GM19467 (cell line): ENCODE data around the gene MEX3D.
"Not testable (repeated sequence)": the region's sequence is repeated elsewhere in the genome, so short reads cannot be mapped to it uniquely, and the experiment has no call there.

ENCODE experiments used
- ATAC-seq: cut with Tn5 transposase; IDR thresholded peaks from one replicate; pipeline ENCODE4 v1.9.1; 2021; ENCODE audit warnings: mild to moderate bottlenecking, moderate library complexity; ENCODE audit not compliant: unreplicated experiment

The MEX3D gene

DNA sequence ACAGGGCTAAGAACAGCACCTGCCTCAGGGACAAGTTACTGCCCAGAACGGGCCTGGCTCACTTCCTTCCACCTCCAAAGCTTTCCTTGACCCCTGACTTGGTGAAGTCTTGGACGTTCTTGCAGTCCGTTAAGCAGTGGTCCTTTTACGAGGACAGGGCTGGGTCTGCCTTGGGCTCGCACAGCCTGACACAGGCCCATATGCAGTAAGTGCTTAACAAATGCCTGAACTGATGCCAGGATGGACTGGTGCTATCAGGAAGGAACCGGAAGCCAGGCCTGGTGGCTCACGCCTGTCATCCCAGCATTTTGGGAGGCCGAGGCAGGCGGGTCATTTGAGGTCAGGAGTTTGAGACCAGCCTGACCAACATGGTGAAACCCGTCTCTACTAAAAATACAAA is 46.1 kb downstream of the MEX3D start:
- no peak for ATAC-seq

DNA sequence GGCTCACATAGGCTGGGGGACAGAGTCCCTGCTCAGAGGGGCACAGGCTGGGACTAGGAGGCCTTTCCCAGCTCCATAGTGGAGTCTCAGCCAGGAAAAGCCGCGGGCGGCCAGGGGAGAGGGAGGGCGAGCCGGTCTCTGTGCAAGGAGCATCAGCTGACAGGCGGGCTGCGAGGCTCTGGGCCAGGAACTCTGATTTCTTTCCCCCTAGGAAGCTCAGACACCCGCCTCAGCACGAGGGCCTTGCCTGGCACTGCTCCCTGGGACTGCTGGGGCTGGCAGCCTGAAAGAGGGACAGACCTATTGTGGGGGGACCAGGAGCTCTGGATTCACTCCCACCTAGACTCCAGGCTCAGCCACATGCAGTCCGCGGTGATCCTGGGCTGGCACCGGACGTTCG is 46.5 kb downstream of the MEX3D start:
- no peak for ATAC-seq

DNA sequence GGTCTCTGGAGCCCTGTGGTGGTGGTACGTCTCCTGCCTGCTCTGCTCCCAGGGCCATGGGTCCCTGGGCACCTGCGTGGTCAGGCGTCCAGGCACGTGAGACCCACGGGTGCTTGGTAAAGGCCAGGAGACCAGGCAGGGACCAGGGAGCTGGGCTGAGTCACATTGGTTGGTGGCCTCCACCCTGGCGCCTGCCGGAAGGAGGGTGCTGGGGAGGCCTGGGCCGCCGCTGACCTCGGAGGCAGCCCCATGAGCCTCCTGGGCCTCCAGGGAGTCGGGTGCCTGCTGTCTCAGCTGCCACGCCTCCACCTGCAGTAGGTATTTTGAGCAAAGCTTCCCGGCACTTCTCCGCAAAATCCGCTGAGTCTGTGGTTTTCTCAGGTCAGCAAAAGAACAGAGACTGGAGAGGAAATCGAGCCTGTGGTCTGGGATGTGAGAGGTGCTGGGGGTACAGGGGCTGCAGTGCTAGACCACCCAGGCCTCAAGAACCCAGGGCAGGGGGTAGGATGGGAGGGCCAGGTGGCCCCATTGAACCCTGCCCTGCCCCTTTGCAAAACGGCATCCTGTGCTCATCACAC is 47.8 kb downstream of the MEX3D start:
- no peak for ATAC-seq

DNA sequence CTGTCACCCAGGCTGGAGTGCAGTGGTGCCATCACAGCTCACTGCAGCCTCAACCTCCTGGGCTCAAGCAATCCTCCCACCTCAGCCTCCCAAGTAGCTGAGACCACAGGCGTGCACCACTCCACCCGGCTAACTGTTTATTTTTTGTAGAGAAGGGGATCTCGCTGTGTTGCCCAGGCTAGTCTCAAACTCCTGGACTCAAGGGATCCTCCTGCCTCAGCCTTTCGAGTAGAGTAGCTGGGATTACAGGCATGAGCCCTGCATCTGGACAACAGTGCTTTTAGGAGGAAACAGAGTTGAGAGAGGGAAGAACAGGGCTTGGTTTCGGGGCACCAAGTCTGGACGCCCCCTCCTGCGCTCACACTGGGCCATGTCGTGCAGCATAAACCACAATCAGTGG is 48.3 kb downstream of the MEX3D start:
- ATAC-seq: not testable (repeated sequence)

DNA sequence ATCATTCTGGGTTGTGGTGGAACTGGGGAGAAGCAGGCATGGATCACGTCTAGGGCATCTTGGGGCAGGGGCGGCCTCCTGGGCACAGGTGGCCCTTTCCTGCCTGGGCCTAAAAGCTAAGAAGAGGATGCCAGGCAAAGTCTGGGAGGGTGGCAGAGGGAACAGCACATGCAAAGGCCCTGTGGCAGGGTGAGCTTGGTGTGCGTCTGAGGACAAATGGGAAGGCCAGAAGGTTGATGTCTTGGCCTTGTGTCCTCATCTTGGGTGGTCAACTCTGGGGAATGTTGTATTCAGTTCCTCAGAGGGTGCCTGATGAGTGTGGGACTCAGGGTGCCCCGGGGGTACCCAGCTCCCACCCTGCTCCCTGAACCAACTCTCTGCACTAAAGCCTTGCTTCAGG is 49.7 kb downstream of the MEX3D start:
- ATAC-seq: no peak

DNA sequence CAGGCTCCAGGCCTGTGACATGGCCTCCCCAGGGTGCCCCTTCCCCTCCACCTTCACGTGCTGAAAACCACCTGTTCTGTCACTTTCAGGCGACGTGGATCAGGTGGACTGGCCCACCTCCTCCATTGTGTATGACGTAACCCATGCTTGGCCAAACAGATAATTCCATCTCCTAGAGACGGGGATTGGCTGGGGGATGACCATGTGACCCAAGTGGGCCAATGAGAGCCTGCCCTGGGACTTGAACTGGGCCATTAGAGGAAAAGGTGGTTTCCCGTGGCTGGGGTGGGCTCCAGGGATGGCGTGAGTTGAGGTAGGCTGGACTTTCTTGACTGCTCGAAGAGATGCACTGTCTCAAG is 51.8 kb downstream of the MEX3D start:
- no peak for ATAC-seq

DNA sequence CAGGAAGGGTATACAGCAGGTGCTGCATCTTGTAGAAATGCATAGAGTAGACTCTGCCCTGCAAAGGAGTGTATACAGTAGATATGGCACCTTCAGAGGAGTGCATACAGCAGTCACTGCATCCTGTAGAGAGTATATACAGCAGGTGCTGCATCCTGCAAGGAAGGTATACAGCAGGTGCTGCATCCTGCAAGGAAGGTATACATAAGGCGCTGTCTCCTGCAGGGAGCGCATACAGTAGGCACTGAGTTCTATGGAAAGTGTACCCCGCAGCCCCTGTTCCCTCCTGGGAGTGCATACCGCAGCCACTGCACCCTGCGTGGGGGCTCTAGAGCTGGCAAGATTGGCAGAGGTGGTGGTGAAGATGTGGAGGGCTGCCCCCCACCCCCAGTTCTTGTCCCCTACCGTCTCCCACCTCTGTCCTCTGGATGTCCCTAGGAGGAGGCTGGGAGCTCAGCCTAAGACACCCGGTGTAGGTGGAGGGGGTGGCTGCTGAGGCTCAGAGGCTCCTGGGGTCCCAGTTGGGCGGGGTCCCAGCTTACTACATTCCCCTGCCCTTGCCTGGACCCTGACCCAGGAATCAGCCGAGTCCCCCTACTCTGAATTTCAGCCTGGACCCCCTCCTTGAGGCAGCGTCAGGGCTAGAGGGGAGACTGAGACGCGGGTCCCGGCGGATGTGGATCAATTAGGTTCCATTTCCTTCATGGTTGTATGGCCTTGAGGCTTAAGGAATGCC is 53.0 kb downstream of the MEX3D start:
- no peak for ATAC-seq

DNA sequence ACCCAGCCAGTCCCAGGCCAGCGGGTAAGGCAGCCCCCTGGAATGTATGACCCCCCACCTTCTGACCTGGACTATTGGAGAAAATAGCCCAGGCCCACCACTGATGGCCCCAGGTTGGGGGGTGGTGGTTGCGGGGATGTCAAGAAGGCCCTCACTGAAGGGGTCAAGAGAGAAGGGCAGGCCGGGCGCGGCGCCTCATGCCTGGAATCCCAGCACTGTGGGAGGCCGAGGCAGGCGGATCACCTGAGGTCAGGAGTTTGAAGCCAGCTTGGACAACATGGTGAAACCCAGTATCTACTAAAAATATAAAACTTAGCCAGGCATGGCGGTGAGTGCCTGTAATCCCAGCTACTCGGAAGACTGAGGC is 53.8 kb downstream of the MEX3D start:
- no peak for ATAC-seq

DNA sequence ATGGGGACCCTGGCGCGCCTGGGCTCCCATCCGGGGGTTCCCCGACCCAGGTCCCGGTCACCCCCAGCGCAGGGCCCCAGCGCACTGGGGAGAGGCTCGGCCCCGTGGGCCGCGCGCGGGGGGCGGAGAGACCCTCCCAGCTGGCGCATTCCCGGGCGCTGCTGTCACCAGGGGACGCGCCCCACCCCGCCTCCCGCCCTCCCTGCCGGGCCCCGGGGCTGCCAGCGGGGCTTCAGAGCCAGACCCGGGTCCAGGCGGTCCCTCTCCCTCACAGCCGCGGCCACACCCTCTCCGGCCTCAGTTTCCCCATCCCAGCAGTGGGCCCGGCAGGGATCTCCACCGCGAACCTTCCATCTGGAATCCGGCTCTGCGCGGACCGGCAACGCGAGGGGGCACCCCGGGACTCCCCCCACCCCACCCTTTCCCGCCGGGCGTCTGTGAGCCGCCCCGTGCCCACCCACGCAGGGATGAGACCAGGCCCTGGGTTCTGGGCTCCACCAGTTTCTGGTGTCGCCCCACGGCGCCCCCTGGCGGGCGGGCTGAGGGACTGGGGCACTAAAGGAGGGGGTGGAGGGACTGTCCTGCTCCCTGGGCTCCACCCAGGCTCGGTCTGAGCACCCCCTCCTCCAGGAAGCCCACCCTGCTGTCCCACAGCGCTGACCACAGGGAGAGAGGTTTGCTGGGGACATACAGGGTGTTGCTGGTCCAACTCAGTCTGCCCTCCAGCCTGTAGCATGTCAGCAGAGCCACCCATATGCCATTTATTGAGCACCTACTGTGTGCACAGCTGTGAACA is 54.4 kb downstream of the MEX3D start:
- no peak for ATAC-seq

DNA sequence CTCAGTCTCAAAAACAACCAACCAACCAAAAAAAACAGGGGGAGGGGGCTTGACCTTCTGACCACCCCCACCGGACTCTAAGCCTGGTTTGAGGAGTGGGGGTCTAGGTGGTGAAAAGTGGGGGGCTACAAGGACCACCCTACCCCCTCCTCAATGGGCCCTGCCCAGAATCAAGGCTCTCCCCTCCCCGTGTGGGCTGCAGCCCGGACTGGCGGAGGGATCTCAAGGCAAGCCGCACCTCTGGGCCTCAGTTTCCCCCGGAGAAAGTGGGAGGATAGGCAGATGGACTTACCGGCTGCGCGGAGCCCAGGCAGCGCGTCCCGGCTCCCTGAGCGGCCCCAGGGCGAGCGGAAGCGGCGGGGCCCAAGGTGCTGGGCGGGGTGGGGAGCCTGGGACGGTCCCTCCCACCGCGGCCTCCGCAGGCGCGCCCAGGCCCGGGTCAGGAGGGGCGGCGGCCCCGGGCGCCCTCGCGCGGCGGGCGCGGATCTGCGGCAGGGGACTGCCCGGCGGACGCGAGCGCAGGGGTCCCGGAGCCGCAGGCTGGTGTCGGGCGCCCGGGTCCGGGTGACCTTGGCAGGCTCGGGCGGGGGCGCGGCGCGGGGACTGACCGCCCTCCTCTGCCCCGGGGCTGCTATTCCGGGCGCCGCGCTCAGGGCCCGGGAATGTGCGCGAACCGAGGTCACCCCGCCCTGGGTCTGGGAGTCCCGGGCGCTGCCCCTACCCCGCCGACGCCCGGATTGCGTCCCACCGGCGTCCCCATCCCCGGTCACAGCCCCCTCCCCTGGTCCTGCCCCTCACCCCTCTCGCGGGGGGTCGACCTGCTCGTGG is 55.2 kb downstream of the MEX3D start, which contains the start of gene ADAMTSL5:
ADAMTSL5 (minus strand) TSS at position 349 of the 828 bp plus-strand sequence. CDS start 2,076 bp downstream, outside the sequence.
- no peak for ATAC-seq

DNA sequence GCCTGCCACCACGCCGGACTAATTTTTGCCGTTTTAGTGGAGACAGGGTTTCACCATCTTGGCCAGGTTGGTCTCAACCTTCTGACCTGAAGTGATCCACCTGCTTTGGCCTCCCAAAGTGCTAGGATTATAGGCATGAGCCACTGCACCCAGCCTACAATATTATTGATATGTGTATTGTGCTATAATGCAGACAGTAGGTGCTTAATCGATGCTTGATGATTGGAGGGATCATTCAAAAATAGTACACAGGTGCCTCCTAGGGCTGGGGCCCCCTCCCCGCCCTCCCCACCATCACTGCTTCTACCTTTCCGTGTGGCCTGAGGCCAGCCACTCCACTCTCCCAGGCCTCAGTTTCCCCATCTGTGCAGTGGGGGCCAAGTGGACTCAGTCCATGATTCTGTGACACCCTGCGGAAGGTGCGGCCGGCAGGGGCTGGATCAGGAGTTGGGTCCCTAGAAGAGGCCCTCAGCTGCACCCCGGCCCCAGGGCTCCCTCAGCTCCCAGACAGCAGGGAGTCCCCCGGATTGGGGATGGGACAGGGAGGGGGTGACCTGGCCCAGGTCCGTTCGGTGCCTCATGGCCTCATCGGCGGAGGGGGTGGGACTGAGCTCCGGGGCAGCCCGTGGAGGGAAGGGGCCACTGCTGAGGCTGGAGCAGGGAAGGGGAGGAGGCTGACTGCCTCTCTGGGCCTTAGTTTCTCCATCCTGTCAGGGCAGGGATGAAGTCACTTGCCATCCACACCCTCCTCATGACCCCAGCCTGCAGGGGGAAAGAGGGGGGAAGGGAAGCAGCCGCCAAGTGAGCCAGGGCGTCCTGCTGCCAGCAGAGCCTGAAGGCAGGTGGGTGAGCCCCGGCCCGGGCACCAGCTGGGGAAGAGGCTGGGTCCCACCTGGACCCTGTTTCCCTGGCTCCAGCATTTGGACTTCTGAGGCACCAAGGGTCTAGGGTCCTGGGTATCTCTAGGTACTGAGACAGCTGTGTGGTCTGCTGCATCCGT is 56.5 kb downstream of the MEX3D start:
- no peak for ATAC-seq

DNA sequence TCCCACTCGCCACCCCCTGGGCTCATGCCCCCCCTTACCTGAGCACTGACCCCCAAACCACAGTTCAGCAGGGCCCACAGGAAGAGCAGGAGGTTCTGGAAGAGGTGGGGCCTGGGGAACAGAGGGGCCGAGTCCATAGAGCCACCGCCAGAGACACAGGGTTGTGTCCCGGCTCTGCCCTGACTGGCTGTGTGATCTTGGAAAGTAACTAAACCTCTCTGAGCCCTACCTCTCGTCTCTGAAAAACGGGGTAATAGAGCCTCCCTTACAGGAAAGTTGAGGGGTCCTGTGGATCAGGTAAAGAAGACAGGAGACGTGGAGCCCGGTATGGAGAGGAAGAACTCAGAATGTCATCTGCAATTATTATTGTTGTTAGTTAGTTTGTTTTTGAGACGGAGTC is 57.3 kb downstream of the MEX3D start:
- ATAC-seq: no peak

DNA sequence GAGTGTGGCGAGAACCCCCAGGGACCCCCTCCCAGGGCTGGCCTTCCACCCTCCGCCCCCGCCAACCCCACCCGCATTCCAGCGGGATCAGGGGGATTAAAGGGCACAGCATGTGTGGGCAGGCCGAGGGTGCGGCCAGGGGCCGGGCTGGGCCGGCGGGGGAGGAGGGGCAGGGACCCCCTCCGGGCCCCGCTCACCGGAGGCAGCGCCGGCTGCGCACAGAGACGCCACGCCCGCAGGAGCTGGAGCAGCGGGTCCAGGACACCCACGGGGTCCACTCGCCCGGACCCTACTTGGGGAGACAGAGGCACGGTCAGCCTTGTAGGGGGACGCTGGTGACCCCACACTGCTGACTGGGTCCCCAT is 57.7 kb downstream of the MEX3D start:
- no peak for ATAC-seq

DNA sequence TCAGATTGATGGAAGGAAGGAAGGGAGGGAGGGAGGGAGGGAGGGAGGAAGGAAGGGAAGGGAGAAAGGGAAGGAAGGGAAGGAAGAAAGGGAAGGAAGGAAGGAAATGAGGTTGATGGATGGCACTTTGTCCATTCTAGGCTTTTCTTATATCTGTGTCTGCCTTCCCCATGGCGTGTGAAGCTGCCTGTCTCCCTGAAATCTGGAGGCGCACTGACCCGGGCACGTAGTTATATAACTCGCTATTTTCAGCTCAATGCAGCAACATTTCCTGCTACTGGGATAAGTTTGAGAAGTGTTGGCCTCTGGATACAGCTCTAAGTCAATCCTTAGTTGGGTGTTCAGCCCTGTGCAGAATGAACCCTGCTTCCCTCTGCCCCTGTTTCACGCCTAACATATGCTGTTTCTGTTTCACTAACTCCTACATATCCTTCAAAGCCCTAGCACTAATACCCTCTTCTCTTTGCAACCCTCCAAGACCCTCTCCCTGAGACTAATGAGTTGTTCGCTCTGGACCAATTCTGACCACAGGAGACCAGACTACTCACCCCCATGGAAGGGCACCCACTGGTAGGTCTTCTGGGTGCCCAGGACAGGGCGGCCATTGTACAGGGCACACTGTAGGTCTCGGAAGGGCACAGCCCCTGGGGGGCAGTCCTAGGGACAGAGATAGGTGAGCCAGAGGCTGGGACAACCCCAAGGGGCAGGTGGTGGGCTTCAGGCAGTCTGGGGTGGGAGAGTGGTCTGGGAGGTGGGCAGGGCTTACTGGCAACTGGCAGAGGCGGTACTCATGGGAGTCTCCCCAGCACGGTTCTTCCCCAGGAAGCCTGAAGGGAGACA is 58.3 kb downstream of the MEX3D start:
- ATAC-seq: no peak

DNA sequence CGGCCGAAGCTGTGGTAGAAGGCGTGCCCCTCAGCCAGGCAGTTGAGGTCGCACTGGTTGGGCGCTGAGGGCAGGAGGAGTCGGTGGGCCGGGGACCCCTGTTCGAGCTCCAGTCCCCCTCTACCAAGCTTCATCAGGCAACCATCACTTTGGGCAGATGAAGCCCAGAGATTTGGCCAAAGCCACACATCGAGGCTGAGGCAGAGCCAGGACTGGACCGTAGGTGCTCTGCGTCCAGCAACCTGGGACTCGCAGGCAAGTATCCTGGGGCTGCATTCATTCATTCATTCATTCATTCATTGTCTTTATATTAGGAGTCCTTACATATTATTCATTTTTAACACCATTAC is 59.6 kb downstream of the MEX3D start:
- no peak for ATAC-seq

DNA sequence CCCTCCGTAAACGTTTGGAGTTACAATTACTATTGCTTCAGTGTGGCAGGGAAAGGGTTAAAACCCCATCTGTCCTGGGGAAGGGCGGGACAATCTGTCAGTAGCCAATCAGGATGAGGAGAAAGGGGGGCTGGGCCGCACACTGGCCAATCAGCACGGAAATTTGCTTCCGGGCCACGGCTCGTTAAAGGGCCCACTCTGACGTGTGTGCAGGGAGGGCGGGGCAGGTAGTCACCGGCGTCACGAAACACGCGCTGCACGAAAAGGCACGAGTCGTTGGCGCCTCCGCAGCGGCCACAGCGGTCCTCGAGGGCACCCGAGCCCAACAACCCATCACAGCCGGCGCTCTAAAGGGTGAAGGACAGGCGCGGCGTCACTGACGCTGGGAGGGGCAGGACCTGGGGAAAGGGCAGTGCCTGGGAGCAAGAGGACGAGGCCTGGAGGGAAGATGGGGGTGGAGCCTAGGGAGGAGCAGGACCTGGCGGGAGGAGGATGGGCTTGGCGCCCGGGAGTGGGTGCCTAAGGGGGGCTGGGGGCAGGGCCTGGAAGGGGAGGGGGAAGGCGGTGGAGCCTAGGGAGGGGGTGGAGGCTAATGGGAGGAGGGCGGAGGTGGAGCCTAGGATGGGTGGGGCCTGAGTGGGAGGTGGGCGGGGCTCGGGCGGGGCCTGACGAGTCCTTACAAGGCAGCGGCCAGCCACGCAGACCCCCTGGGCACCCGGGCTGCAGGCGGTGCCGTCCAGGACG is 60.2 kb downstream of the MEX3D start:
- no peak for ATAC-seq

DNA sequence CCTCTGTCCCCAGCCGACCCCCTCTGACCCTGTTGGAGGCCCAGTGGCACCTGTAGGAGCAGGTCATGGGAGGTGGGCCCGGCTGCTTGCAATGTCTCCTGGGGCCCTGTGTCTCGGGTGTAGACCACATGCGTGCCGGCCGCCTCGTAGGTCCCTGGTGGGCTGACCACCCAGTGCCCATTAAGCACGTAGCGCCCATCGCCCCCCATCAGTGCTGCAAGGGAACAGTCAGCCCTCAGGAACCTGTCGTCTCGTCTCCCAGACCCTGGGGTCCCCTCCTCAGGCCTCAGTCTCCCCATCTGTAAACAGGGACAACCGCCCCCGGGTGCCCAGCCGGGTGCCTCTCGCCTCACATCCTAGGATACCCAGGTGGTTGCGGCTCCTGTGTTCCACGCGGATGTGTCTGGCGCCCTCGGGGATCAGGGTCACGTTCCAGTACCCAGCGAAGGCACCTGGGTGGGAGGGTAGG is 60.9 kb downstream of the MEX3D start:
- ATAC-seq: no peak
